HUES48 (cell line): ENCODE data around the gene ANKRD53.
"Not testable (repeated sequence)": the region's sequence is repeated elsewhere in the genome, so short reads cannot be mapped to it uniquely, and the experiment has no call there.

ENCODE experiments used
- H3K27ac ChIP-seq: one replicate; pipeline ENCODE4 v1.7.0; 2013; ENCODE audit warnings: low read depth, low read length, inconsistent platforms
- H3K27me3 ChIP-seq: 2 replicates; pipeline ENCODE4 v1.6.1; 2013; ENCODE audit warnings: mild to moderate bottlenecking, low read length; ENCODE audit not compliant: control insufficient read depth, insufficient read depth
- H3K36me3 ChIP-seq: 2 replicates; pipeline ENCODE4 v1.6.1; 2013; ENCODE audit warnings: low read length; ENCODE audit not compliant: control insufficient read depth, insufficient read depth
- H3K4me1 ChIP-seq: 2 replicates; pipeline ENCODE4 v1.6.1; 2013; ENCODE audit warnings: mild to moderate bottlenecking, low read length; ENCODE audit not compliant: control insufficient read depth, insufficient read depth
- H3K4me3 ChIP-seq: 2 replicates; pipeline ENCODE4 v1.5.1; 2013; ENCODE audit warnings: mild to moderate bottlenecking, low read depth, low read length
- H3K9ac ChIP-seq: 2 replicates; pipeline ENCODE4 v1.6.1; 2013; ENCODE audit warnings: mild to moderate bottlenecking, low read depth, low read length, moderate library complexity
- H3K9me3 ChIP-seq: 2 replicates; pipeline ENCODE4 v1.6.1; 2013; ENCODE audit warnings: low read length; ENCODE audit not compliant: control insufficient read depth, insufficient read depth

The ANKRD53 gene

GRCh38 chr2:70994009-70994698 is 15.7 kb downstream of the ANKRD53 start:
- H3K9me3 ChIP-seq, result no peaks in the 10 kb centered on the region
- H3K4me3 ChIP-seq, result peak overlapping the region; percentile 72
- peaks cover 7% of the 10 kb centered on the region for H3K27me3 ChIP-seq
- no peaks in the 10 kb centered on the region for H3K4me1 ChIP-seq
- peaks cover 14% of the 10 kb centered on the region; the same call in 1 of the 2 replicates for H3K36me3 ChIP-seq
- H3K27ac ChIP-seq, result no peak overlapping the region
- H3K9ac ChIP-seq, result no peak overlapping the region; the same call in 1 of the 2 replicates

GRCh38 chr2:70994699-70995425 is 16.4 kb downstream of the ANKRD53 start, which contains the start of gene TEX261:
TSS of gene TEX261 (minus strand) at chr2:70994873. CDS start at chr2:70994757, 116 bp downstream.
- Histone ChIP-seq H3K9me3 (no peaks in the 10 kb centered on the region), H3K36me3 (peaks cover 7% of the 10 kb centered on the region; the same call in 1 of the 2 replicates), H3K4me1 (no peaks in the 10 kb centered on the region), H3K27ac (no peak within 1 kb of the TSS), H3K9ac (peak within 1 kb of the TSS; percentile 46), H3K4me3 (peak within 1 kb of the TSS; percentile 72), H3K27me3 (peaks cover 7% of the 10 kb centered on the region)

DNA sequence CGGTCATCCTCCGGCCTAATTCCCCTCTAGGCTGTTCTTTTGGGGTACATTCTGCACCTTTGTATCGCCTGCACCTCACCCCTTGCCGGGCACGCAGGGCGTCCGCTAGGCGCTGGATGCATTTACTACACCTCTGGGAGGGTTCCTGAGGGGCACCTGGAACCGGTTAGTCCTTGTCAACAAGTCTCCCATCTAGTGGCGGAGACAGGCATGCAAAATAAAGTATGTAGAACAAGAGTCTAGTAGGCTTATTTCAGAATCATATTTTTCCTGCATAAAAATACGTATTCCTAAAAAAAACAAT is 16.9 kb downstream of the ANKRD53 start:
- Histone ChIP-seq H3K27me3 (peaks cover 7% of the 10 kb centered on the region), H3K36me3 (peaks cover 3% of the 10 kb centered on the region; the same call in 1 of the 2 replicates), H3K9me3 (no peaks in the 10 kb centered on the region), H3K9ac (peak overlapping the region; percentile 46; the same call in 1 of the 2 replicates), H3K27ac (no peak overlapping the region), H3K4me1 (no peaks in the 10 kb centered on the region), H3K4me3 (peak overlapping the region; percentile 72)

DNA sequence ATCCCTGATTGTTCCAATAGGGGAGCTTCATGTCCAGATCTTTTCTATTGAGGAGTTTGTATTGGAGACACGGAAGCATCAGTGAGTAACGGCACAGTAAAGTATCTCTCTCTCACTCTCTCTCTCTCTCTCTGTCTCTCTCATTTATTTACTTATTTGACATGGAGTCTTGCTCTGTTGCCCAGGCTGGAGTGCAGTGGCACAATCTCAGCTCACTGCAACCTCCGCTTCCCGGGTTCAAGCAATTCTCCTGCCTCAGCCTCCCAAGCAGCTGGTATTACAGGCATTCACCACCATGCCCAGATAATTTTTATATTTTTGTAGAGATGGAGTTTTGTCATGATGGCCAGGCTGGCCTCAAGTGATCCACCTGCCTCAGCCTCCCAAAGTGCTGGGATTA is 20.5 kb downstream of the ANKRD53 start:
- H3K4me1 ChIP-seq, result peaks cover 17% of the 10 kb centered on the region
- not testable (repeated sequence) for H3K36me3 ChIP-seq, H3K4me3 ChIP-seq, H3K27me3 ChIP-seq, H3K9me3 ChIP-seq, H3K9ac ChIP-seq, H3K27ac ChIP-seq

DNA sequence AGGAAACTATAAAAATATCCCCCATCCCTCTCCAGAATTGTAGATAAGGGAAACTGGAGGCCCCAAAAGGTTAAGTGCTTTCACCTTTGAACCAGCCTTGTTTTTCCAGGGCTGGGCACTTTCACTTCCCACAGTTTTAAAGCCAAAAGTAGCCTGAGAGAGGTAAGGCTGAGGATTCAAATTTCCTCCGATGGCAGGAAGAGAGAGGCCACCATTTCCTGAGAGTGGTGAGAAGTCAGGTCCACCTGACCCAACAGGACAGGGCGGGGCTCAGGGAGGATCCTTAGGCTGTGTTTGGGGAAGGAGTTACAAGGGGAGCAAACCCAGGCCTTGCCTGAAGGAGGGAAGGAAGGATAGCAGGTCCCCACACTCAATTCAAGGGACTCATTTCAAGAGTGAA is 20.9 kb downstream of the ANKRD53 start:
- Histone ChIP-seq H3K9ac (no peak overlapping the region), H3K36me3 (no peaks in the 10 kb centered on the region), H3K27me3 (peaks cover 7% of the 10 kb centered on the region), H3K4me3 (no peak overlapping the region), H3K4me1 (peaks cover 17% of the 10 kb centered on the region), H3K27ac (no peak overlapping the region), H3K9me3 (no peaks in the 10 kb centered on the region)

- H3K4me3 ChIP-seq, H3K36me3 ChIP-seq, H3K27ac ChIP-seq, H3K9ac ChIP-seq, H3K9me3 ChIP-seq, H3K27me3 ChIP-seq: not testable (repeated sequence)
- H3K4me1 ChIP-seq, result peaks cover 17% of the 10 kb centered on the region
These were observed 21.5 kb downstream of the ANKRD53 start for GRCh38 chr2:70999931-71000330.

GRCh38 chr2:71000780-71001591 is 22.6 kb downstream of the ANKRD53 start:
- Histone ChIP-seq H3K4me3 (peak overlapping the region; percentile 47; the same call in 1 of the 2 replicates), H3K4me1 (peaks cover 17% of the 10 kb centered on the region), H3K9me3 (no peaks in the 10 kb centered on the region), H3K9ac (no peak overlapping the region), H3K36me3 (no peaks in the 10 kb centered on the region), H3K27ac (peak overlapping the region; percentile 20), H3K27me3 (peaks cover 4% of the 10 kb centered on the region)

- Histone ChIP-seq H3K4me3 (no peak overlapping the region), H3K4me1 (peaks cover 17% of the 10 kb centered on the region), H3K9ac (no peak overlapping the region), H3K36me3 (no peaks in the 10 kb centered on the region), H3K27ac (peak overlapping the region; percentile 20), H3K27me3 (peaks cover 3% of the 10 kb centered on the region), H3K9me3 (no peaks in the 10 kb centered on the region)
These were observed 23.1 kb downstream of the ANKRD53 start for GRCh38 chr2:71001592-71001927.

DNA sequence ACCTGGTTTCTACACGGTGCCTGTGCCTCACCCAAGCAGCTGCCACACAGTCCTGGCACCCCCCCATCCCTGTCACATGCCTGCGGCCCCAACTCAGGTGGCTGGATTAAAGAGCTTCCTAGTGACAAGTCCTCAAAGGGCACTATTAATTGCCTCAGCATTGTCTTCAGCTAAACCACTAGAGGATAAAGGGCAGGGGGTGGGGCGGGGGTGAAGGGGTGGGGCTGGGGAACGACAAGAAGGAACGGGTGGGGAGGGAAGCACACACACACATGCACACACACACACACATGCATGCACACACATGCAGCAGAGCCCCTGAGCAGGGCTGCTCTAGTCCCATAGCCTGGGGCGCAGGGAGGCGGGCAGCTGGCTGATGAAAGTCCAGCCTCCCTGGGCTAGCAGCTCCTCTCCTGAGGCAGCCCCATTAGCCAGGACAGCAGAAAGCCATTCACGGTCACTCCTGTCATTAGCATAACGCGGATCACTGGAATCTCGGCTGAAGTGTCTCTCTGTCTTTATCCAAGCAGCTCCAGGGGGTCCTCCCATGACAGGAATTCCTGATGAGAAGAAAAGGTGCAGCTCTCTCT is 23.6 kb downstream of the ANKRD53 start:
- peaks cover 17% of the 10 kb centered on the region for H3K4me1 ChIP-seq

DNA sequence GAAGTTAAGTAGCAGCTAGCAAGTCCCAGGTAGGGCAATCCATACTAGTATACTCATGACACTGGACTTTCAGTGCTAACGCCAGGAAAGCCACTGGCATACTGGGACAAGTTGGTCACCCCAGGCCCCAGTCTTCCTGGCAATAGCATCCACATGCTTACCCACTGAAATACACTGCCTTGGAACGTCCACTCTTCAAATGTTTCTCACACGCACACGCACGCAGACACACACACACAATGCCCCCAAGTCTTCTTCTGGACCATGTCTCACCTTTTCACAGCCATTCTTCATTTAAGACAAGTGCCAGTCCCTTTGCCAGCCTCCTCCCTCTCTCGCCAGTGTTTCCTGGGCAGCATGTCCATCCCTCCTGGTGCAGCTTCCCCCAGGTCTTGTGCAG is 25.0 kb downstream of the ANKRD53 start:
- no peak overlapping the region for H3K4me3 ChIP-seq
- no peak overlapping the region for H3K27ac ChIP-seq
- H3K9me3 ChIP-seq, result no peaks in the 10 kb centered on the region
- H3K9ac ChIP-seq, result no peak overlapping the region
- H3K4me1 ChIP-seq, result peaks cover 17% of the 10 kb centered on the region
- H3K36me3 ChIP-seq, result no peaks in the 10 kb centered on the region
- peaks cover 3% of the 10 kb centered on the region for H3K27me3 ChIP-seq

More for the DNA sequence above, 23.6 kb downstream of the ANKRD53 start:
- H3K27me3 ChIP-seq, result peaks cover 3% of the 10 kb centered on the region
- H3K36me3 ChIP-seq, result no peaks in the 10 kb centered on the region
- no peak overlapping the region for H3K9ac ChIP-seq
- no peak overlapping the region for H3K4me3 ChIP-seq
- no peaks in the 10 kb centered on the region for H3K9me3 ChIP-seq
- H3K27ac ChIP-seq, result no peak overlapping the region
